HTERT RPE-1 (cell line): ENCODE data around the gene STIL.
"Not testable (repeated sequence)": the region's sequence is repeated elsewhere in the genome, so short reads cannot be mapped to it uniquely, and the experiment has no call there.

Source experiments
- in situ Hi-C: fragments of 300-500 bp; cut with MboI; formaldehyde crosslinking; loops from 4 replicates; pipeline ENCODE4 v1.14.3; 2020; ENCODE audit warnings: low sequenced_read_pairs

Gene STIL

GRCh38 chr1:47223174-47223920, 90.6 kb downstream of the STIL start:
- in situ Hi-C loops, result no loop called here

- in situ Hi-C loops, result no loop called here
Observed at GRCh38 chr1:47222476-47222875, 91.5 kb downstream of the STIL start.

- in situ Hi-C loops, result no loop called here
Observed at GRCh38 chr1:47219590-47220220, 94.2 kb downstream of the STIL start.

GRCh38 chr1:47219001-47219400, 94.9 kb downstream of the STIL start:
- in situ Hi-C loops, result no loop called here

- in situ Hi-C loops, result no loop called here
Observed at GRCh38 chr1:47216278-47217059, 97.5 kb downstream of the STIL start.

- in situ Hi-C loops, result no loop called here
Observed at GRCh38 chr1:47215713-47216112, 98.2 kb downstream of the STIL start.

- in situ Hi-C loops, result no loop called here
Observed at GRCh38 chr1:47214549-47214948, 99.4 kb downstream of the STIL start.

GRCh38 chr1:47213230-47213963, 100.5 kb downstream of the STIL start:
- in situ Hi-C loops, result no loop called here

GRCh38 chr1:47212636-47213229, 101.2 kb downstream of the STIL start:
- in situ Hi-C loops, result no loop called here

GRCh38 chr1:47211796-47212269, 102.1 kb downstream of the STIL start:
- in situ Hi-C loops, result no loop called here

GRCh38 chr1:47210666-47211065, 103.3 kb downstream of the STIL start:
- in situ Hi-C loops, result no loop called here

GRCh38 chr1:47209725-47210325, 104.1 kb downstream of the STIL start:
- in situ Hi-C loops, result no loop called here

- in situ Hi-C loops, result no loop called here
Observed at GRCh38 chr1:47209091-47209490, 104.9 kb downstream of the STIL start.

- in situ Hi-C loops, result no loop called here
Observed at GRCh38 chr1:47208374-47208850, 105.5 kb downstream of the STIL start.

- in situ Hi-C loops, result no loop called here
Observed at GRCh38 chr1:47207803-47208373, 106.1 kb downstream of the STIL start.

GRCh38 chr1:47205918-47206317, 108.0 kb downstream of the STIL start:
- in situ Hi-C loops, result no loop called here

- in situ Hi-C loops, result not testable (repeated sequence)
Observed at GRCh38 chr1:47203504-47203903, 110.4 kb downstream of the STIL start.

- in situ Hi-C loops, result no loop called here
Observed at GRCh38 chr1:47201179-47201578, 112.8 kb downstream of the STIL start.
